GM12892 (cell line): ENCODE measurements around the gene TMEM35B.

Source experiments
- POLR2A ChIP-seq: IDR thresholded peaks from 2 replicates; pipeline ENCODE4 v1.6.1; 2011; ENCODE audit warnings: low read depth, low read length, control low read depth
- POLR2AphosphoS5 ChIP-seq: IDR thresholded peaks from 2 replicates; pipeline ENCODE4 v1.6.1; 2011; ENCODE audit warnings: low read depth, low read length, control low read depth

GRCh38 chr1:34984435-34984792 is 733 bp downstream of the TMEM35B start:
- no peak for TF ChIP-seq POLR2AphosphoS5
- TF ChIP-seq POLR2A, result no peak
